ENCODE results near the gene B3GNT5. TPM values are rescaled to one million over a fixed set of nuclear protein-coding genes. Genes with fewer than 3 reads are reported as not detected.
A peak's percentile ranks its signal among the peaks of the same experiment; 100 is the strongest.

B3GNT5 gene
- total and polyA plus RNA-seq, 7 donors = 12.1 to 98.9 (median 54.7) TPM

- no peak for TF ChIP-seq CTCF (IDR thresholded peaks at IDR 0.05)
- H3K27me3 ChIP-seq (ENCODE audit: insufficient read depth in 3 of 3, low read length in 2 of 3) = no peaks in the 10 kb centered on the region
- peak; percentile 33 to 49 (median 43) for ATAC-seq
- peaks cover 20% of the 10 kb centered on the region for H3K4me1 ChIP-seq
- peak overlapping the region; percentile 95 for H3K27ac ChIP-seq
- WGBS, 3 donors = 5 to 11% (median 5%) methylated on average over 37 to 49 of the region's 49 CpGs
- DNase-seq = peak in 1 of 2 donors; percentile 59
- H3K36me3 ChIP-seq (ENCODE audit: insufficient read depth in 1 of 2, low read depth in 1 of 2) = peaks cover 0 to 6% of the 10 kb centered on the region in 2 donors
- peak overlapping the region; percentile 89 for H3K4me3 ChIP-seq
- H3K9me3 ChIP-seq = no peaks in the 10 kb centered on the region
- intact Hi-C loops (cut with DNase I) = loop anchor here (2.0 to 5.0 kb wide), 5 partner anchors 32 to 128 kb away; no protein-coding TSS in a partner anchor
These were observed 1.7 kb downstream of the B3GNT5 start for GRCh38 chr3:183254487-183255347.

GRCh38 chr3:183255348-183255730 lies 2.3 kb downstream of the B3GNT5 start:
- Histone ChIP-seq H3K4me3 (peak overlapping the region; percentile 89), H3K27ac (peak overlapping the region; percentile 95), H3K36me3 (ENCODE audit: insufficient read depth in 1 of 2, low read depth in 1 of 2) (peaks cover 2 to 6% of the 10 kb centered on the region in 2 donors), H3K9me3 (no peaks in the 10 kb centered on the region), H3K27me3 (ENCODE audit: insufficient read depth in 3 of 3, low read length in 2 of 3) (no peaks in the 10 kb centered on the region), H3K4me1 (peaks cover 26% of the 10 kb centered on the region)
- WGBS, 3 donors = 56 to 80% (median 74%) methylated on average over 4 of the region's 4 CpGs
- TF ChIP-seq CTCF (IDR thresholded peaks at IDR 0.05) = no peak
- intact Hi-C loops (cut with DNase I) = loop anchor here in 1 of 2 donors (2.0 kb wide), 1 partner anchor 31 kb away; no protein-coding TSS in a partner anchor
- DNase-seq (no peak), ATAC-seq (peak; percentile 27 to 54 (median 32))

GRCh38 chr3:183259087-183259486 lies 6.0 kb downstream of the B3GNT5 start:
- peaks cover 38% of the 10 kb centered on the region for H3K4me1 ChIP-seq
- DNase-seq (no peak), ATAC-seq (no peak)
- H3K36me3 ChIP-seq (ENCODE audit: insufficient read depth in 1 of 2, low read depth in 1 of 2) = peaks cover 2 to 6% of the 10 kb centered on the region in 2 donors
- WGBS, 3 donors = 71 to 81% (median 73%) methylated on average over 3 of the region's 3 CpGs
- no peaks in the 10 kb centered on the region for H3K27me3 ChIP-seq (ENCODE audit: insufficient read depth in 3 of 3, low read length in 2 of 3)
- H3K27ac ChIP-seq = peak overlapping the region; percentile 33
- H3K4me3 ChIP-seq = no peak overlapping the region
- intact Hi-C loops (cut with DNase I) = no loop called here
- TF ChIP-seq CTCF (IDR thresholded peaks at IDR 0.05) = no peak
- H3K9me3 ChIP-seq = no peaks in the 10 kb centered on the region

GRCh38 chr3:183259621-183260020 lies 6.6 kb downstream of the B3GNT5 start:
- WGBS, 3 donors = 68 to 75% (median 72%) methylated on average over 2 of the region's 2 CpGs
- no peak for TF ChIP-seq CTCF (IDR thresholded peaks at IDR 0.05)
- intact Hi-C loops (cut with DNase I) = no loop called here
- H3K27me3 ChIP-seq (ENCODE audit: insufficient read depth in 3 of 3, low read length in 2 of 3) = no peaks in the 10 kb centered on the region
- H3K4me3 ChIP-seq = no peak overlapping the region
- H3K27ac ChIP-seq = peak overlapping the region; percentile 33
- no peaks in the 10 kb centered on the region for H3K9me3 ChIP-seq
- no peak for DNase-seq
- H3K4me1 ChIP-seq = peaks cover 44% of the 10 kb centered on the region
- peak in 1 of 4 donors; percentile 5 for ATAC-seq
- H3K36me3 ChIP-seq (ENCODE audit: insufficient read depth in 1 of 2, low read depth in 1 of 2) = peaks cover 2 to 6% of the 10 kb centered on the region in 2 donors

All from psoas muscle (tissue), 8 donors.